ENCODE results near the gene EIF5B. TPM values are rescaled to one million over a fixed set of nuclear protein-coding genes. Genes with fewer than 3 reads are reported as not detected.

The EIF5B gene
- total and polyA plus RNA-seq, 7 donors = 15.0 to 44.3 (median 32.7) TPM

DNA sequence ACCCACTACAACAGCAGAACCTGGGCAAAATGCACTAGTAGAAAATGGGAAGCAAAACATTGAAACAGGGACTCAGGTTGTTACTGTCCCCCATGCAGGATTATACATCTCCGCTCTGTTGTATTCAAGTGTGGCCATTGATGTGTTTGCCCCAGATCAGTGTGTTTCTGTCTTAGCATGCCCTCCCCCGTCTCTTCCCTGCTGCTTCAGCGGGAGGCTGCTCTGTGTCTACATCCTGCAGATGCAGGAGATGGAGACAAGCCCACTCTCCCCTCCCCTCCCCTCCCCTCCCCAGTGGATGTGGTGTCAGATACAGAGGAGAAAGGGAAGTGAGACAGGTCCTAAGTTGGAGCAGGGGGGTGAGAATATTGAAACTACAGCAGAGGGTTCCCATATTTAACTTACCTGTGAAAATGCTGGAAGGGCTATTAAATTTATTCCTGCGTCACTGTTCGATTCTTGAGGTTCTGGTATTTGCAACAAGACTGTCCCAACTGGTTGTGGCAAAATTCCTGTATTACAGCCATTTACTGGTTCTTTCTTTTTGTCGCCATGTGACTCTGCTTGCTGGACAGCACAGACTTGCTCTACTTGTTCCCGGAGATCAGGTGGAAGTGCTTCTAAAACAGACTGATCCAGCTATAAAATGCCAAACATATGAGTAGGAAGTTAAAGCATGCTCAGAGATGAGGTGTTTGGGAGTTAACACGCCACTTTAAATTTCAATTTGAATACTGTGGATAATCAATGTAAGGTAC is 67.0 kb downstream of the EIF5B start:
- TF ChIP-seq, protein P1, sequence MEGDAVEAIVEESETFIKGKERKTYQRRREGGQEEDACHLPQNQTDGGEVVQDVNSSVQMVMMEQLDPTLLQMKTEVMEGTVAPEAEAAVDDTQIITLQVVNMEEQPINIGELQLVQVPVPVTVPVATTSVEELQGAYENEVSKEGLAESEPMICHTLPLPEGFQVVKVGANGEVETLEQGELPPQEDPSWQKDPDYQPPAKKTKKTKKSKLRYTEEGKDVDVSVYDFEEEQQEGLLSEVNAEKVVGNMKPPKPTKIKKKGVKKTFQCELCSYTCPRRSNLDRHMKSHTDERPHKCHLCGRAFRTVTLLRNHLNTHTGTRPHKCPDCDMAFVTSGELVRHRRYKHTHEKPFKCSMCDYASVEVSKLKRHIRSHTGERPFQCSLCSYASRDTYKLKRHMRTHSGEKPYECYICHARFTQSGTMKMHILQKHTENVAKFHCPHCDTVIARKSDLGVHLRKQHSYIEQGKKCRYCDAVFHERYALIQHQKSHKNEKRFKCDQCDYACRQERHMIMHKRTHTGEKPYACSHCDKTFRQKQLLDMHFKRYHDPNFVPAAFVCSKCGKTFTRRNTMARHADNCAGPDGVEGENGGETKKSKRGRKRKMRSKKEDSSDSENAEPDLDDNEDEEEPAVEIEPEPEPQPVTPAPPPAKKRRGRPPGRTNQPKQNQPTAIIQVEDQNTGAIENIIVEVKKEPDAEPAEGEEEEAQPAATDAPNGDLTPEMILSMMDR (IDR thresholded peaks at IDR 0.05) = no peak
- no peak for TF ChIP-seq EP300 (IDR thresholded peaks at IDR 0.05)
- no peak for TF ChIP-seq POLR2AphosphoS5 (IDR thresholded peaks at IDR 0.05)
- no peak for TF ChIP-seq POLR2A (IDR thresholded peaks at IDR 0.05)
- H3K27ac ChIP-seq = no peak overlapping the region
- WGBS, 2 donors = 87 to 89% methylated on average over 8 of the region's 8 CpGs
- peaks cover 11 to 84% (median 47%) of the 10 kb centered on the region in 4 donors for H3K36me3 ChIP-seq
- peaks cover 0 to 4% (median 0%) of the 10 kb centered on the region in 4 donors for H3K4me1 ChIP-seq
- H3K27me3 ChIP-seq = no peaks in the 10 kb centered on the region
- no peak for DNase-seq
- H3K9me3 ChIP-seq = no peaks in the 10 kb centered on the region
- H3K4me3 ChIP-seq = no peak overlapping the region
- intact Hi-C loops (cut with DNase I) = no loop called here

DNA sequence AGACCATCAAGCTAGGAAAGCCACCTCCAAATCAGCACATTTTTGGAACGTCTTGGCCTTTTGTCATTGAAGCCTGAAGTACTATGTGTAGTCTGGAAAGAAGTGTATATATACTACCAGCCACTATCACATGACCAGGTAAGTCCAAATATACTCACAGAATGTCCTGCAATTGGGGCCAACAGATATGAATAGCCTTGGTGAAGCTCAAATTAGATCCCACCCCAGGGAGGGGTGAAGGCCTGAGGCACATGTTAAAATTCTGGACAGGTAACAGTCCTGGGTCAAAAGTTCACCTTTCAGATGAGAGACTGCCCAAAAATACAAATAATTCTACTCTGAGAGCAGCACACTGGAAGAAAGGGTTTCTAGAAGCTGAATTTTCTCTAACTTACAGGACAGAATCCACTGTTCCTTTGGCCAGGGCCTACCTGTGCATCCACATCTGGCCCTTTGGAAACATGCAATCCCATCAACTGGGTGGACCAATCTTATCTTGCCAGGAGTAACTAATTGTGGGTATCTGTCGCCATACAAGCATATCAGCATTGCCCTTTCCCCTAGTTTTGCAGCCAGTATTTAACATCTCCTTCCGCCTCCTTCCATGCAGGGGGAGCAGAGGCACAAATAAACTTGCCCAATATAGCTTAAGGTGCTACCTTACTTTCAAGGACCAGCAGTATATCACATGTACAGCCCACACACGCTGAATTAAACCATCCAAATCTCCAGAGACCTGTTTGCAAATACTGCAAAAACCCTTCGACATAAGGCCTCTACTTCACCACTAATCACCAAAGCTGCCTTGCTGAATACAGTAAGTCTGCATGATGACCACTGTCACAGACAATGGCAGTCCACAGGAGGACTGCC is 67.8 kb downstream of the EIF5B start:
- intact Hi-C loops (cut with DNase I) = no loop called here
- H3K27ac ChIP-seq = no peak overlapping the region
- H3K4me1 ChIP-seq = peaks cover 0 to 4% (median 0%) of the 10 kb centered on the region in 4 donors
- peaks cover 11 to 78% (median 41%) of the 10 kb centered on the region in 4 donors for H3K36me3 ChIP-seq
- no peak for DNase-seq
- WGBS, 2 donors = 81 to 83% methylated on average over 5 of the region's 5 CpGs
- TF ChIP-seq EP300 (IDR thresholded peaks at IDR 0.05) (no peak), POLR2AphosphoS5 (IDR thresholded peaks at IDR 0.05) (no peak), POLR2A (IDR thresholded peaks at IDR 0.05) (no peak)
- TF ChIP-seq, protein P1 (IDR thresholded peaks at IDR 0.05) = no peak
- no peaks in the 10 kb centered on the region for H3K9me3 ChIP-seq
- H3K4me3 ChIP-seq = no peak overlapping the region
- no peaks in the 10 kb centered on the region for H3K27me3 ChIP-seq

DNA sequence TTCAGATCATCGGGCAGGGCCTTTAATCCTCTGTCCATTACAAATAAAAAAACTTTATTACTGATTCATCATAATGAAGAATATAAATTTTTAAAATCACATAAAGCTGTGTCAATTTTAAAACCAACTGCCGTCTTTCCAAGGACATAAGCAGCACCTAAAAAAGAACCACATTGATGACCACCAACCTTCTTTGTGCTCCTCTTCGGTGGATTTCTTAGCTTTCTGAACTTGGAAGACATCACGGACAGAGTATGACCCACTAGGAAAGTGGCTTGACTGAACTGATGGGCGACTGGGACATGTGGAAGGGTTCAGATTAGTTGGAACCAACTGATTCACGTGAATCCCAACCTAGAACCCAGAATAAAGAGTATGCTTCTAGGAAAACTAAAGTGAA is 68.9 kb downstream of the EIF5B start:
- peaks cover 0 to 4% (median 0%) of the 10 kb centered on the region in 4 donors for H3K4me1 ChIP-seq
- H3K36me3 ChIP-seq = peaks cover 11 to 78% (median 47%) of the 10 kb centered on the region in 4 donors
- DNase-seq = no peak
- WGBS, 2 donors = 92 to 94% methylated on average over 6 of the region's 6 CpGs
- H3K9me3 ChIP-seq = no peaks in the 10 kb centered on the region
- H3K27me3 ChIP-seq = no peaks in the 10 kb centered on the region
- H3K27ac ChIP-seq = no peak overlapping the region
- H3K4me3 ChIP-seq = no peak overlapping the region
- intact Hi-C loops (cut with DNase I) = no loop called here
- TF ChIP-seq, protein P1 (IDR thresholded peaks at IDR 0.05) = no peak
- no peak for TF ChIP-seq POLR2AphosphoS5 (IDR thresholded peaks at IDR 0.05)
- no peak for TF ChIP-seq EP300 (IDR thresholded peaks at IDR 0.05)
- TF ChIP-seq POLR2A (IDR thresholded peaks at IDR 0.05) = no peak

DNA sequence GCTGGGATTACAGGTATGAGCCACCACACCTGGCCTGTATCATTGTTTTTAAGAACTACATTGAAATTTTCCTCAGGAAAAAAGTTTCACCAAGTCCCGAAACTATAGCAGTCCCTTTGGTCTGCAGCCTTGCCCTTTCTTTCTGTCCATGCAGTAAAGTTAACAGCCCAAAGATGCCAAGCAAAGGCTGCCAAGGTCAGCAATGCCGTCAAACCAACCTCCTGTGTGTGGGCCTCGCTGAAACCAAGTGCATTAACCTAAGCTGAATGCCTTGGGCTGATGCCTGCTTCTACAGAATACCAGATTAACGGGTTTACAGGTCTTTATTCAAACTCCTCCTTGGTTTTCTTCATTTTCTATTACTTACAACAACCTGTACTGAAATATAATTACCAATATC is 73.1 kb downstream of the EIF5B start:
- H3K9me3 ChIP-seq = no peaks in the 10 kb centered on the region
- peaks cover 0 to 72% (median 27%) of the 10 kb centered on the region in 4 donors for H3K36me3 ChIP-seq
- TF ChIP-seq POLR2AphosphoS5 (IDR thresholded peaks at IDR 0.05) (no peak), EP300 (IDR thresholded peaks at IDR 0.05) (no peak), POLR2A (IDR thresholded peaks at IDR 0.05) (no peak)
- TF ChIP-seq, protein P1 (IDR thresholded peaks at IDR 0.05) = no peak
- 91 to 96% methylated on average over 4 of the region's 4 CpGs for WGBS, 2 donors
- no peak for DNase-seq
- no peaks in the 10 kb centered on the region for H3K4me1 ChIP-seq
- intact Hi-C loops (cut with DNase I) = no loop called here
- no peak overlapping the region for H3K27ac ChIP-seq
- H3K27me3 ChIP-seq = no peaks in the 10 kb centered on the region
- no peak overlapping the region for H3K4me3 ChIP-seq

All from sigmoid colon (tissue), 7 donors.